WTC11 (cell line): ENCODE measurements around the gene KLK11. TPM values are rescaled to one million over a fixed set of nuclear protein-coding genes. Genes with fewer than 3 reads are reported as not detected.

Source experiments
- ATAC-seq: fragments of 200-7000 bp; cut with Tn5 transposase; 2 replicates; pipeline ENCODE4 v1.10.0; 2021; ENCODE audit warnings: mild to moderate bottlenecking, moderate library complexity
- CTCF ChIA-PET: fragments of 300-600 bp; sonication (Branson Sonifier 250); formaldehyde crosslinking; loops from one replicate; lab custom pipeline; 2021; ENCODE audit warnings: antibody characterized with exemption; lab: Charles Lee
- POLR2A ChIA-PET: fragments of 350-600 bp; sonication (Branson Sonifier 250); formaldehyde crosslinking; loops from one replicate; lab custom pipeline; 2021; ENCODE audit warnings: antibody characterized with exemption; lab: Charles Lee
- DNase-seq: peaks from one replicate; pipeline ENCODE4 v3.0.0; 2021; ENCODE audit warnings: low spot score
- H3K27ac Mint-ChIP-seq: 2 replicates; pipeline ENCODE4 v1.8.0; 2021; ENCODE audit warnings: mixed read lengths
- H3K27me3 Mint-ChIP-seq: 2 replicates; pipeline ENCODE4 v1.8.0; 2021; ENCODE audit warnings: low read depth, mild to moderate bottlenecking, moderate library complexity, mixed read lengths
- H3K36me3 Mint-ChIP-seq: 2 replicates; pipeline ENCODE4 v1.8.0; 2021; ENCODE audit warnings: mixed read lengths
- H3K4me1 Mint-ChIP-seq: 2 replicates; pipeline ENCODE4 v1.8.0; 2022; ENCODE audit warnings: mixed read lengths
- H3K4me3 Mint-ChIP-seq: 2 replicates; pipeline ENCODE4 v1.8.0; 2021; ENCODE audit warnings: mild to moderate bottlenecking, moderate library complexity, mixed read lengths
- H3K9me3 Mint-ChIP-seq: 2 replicates; pipeline ENCODE4 v1.8.0; 2021; ENCODE audit warnings: mixed read lengths
- AR ChIP-seq: fragments of 250-450 bp; sonication (Bioruptor Pico); IDR thresholded peaks from 2 replicates; pipeline ENCODE4 v1.9.0; 2021; ENCODE audit warnings: mild to moderate bottlenecking
- ETV6 ChIP-seq: sonication (generic); formaldehyde crosslinking; IDR thresholded peaks from 2 replicates; pipeline ENCODE4 v1.8.1; 2022; ENCODE audit warnings: mild to moderate bottlenecking, missing genetic modification reagents
- FOXK1 ChIP-seq: sonication (generic); formaldehyde crosslinking; IDR thresholded peaks from 2 replicates; pipeline ENCODE4 v1.8.0; 2022; ENCODE audit warnings: mild to moderate bottlenecking, moderate library complexity, missing genetic modification reagents
- GABPB1 ChIP-seq: sonication (generic); formaldehyde crosslinking; IDR thresholded peaks from 2 replicates; pipeline ENCODE4 v1.8.1; 2023; ENCODE audit warnings: mild to moderate bottlenecking, missing genetic modification reagents
- GRHL2 ChIP-seq: fragments of 250-450 bp; sonication (Bioruptor Pico); IDR thresholded peaks from 2 replicates; pipeline ENCODE4 v1.8.0; 2022; ENCODE audit warnings: mild to moderate bottlenecking, moderate library complexity; ENCODE audit not compliant: insufficient replicate concordance, severe bottlenecking
- GTF2I ChIP-seq: fragments of 250-450 bp; sonication (Bioruptor Pico); conservative IDR thresholded peaks from 2 replicates; pipeline ENCODE4 v1.4.0; 2021; ENCODE audit warnings: mild to moderate bottlenecking
- HMGA2 ChIP-seq: fragments of 250-450 bp; sonication (Bioruptor Pico); IDR thresholded peaks from 2 replicates; pipeline ENCODE4 v1.4.0; 2021; ENCODE audit warnings: mild to moderate bottlenecking, moderate library complexity
- IRF1 ChIP-seq: sonication (generic); formaldehyde crosslinking; IDR thresholded peaks from 2 replicates; pipeline ENCODE4 v1.8.0; 2023; ENCODE audit warnings: missing genetic modification reagents
- KAT7 ChIP-seq: sonication (generic); formaldehyde crosslinking; IDR thresholded peaks from 2 replicates; pipeline ENCODE4 v1.8.1; 2023; ENCODE audit warnings: missing genetic modification reagents, mild to moderate bottlenecking, borderline replicate concordance
- MXD4 ChIP-seq: fragments of 250-450 bp; sonication (Bioruptor Pico); IDR thresholded peaks from 2 replicates; pipeline ENCODE4 v1.8.0; 2021; ENCODE audit warnings: mild to moderate bottlenecking, moderate library complexity, borderline replicate concordance
- NFATC4 ChIP-seq: fragments of 250-450 bp; sonication (Bioruptor Pico); IDR thresholded peaks from 2 replicates; pipeline ENCODE4 v1.9.0; 2021; ENCODE audit warnings: mild to moderate bottlenecking
- OVOL2 ChIP-seq: fragments of 250-450 bp; sonication (Bioruptor Pico); IDR thresholded peaks from 2 replicates; pipeline ENCODE4 v1.9.0; 2021; ENCODE audit warnings: mild to moderate bottlenecking, borderline replicate concordance
- SOX15 ChIP-seq: fragments of 250-450 bp; sonication (Bioruptor Pico); IDR thresholded peaks from 2 replicates; pipeline ENCODE4 v1.9.0; 2021; ENCODE audit warnings: mild to moderate bottlenecking
- TCF7 ChIP-seq: sonication (generic); formaldehyde crosslinking; IDR thresholded peaks from 2 replicates; pipeline ENCODE4 v1.8.0; 2022; ENCODE audit warnings: mild to moderate bottlenecking, low read depth, missing genetic modification reagents, moderate library complexity
- TP53 ChIP-seq: sonication (generic); formaldehyde crosslinking; IDR thresholded peaks from 2 replicates; pipeline ENCODE4 v1.8.1; 2023; ENCODE audit warnings: mild to moderate bottlenecking, missing genetic modification reagents
- ZMAT4 ChIP-seq: fragments of 250-450 bp; sonication (Bioruptor Pico); IDR thresholded peaks from 2 replicates; pipeline ENCODE4 v1.9.0; 2021; ENCODE audit warnings: mild to moderate bottlenecking
- ZNF121 ChIP-seq: sonication (generic); formaldehyde crosslinking; IDR thresholded peaks from 2 replicates; pipeline ENCODE4 v1.8.0; 2023; ENCODE audit warnings: missing genetic modification reagents
- ZNF396 ChIP-seq: fragments of 250-450 bp; sonication (Bioruptor Pico); IDR thresholded peaks from 2 replicates; pipeline ENCODE4 v1.8.0; 2021; ENCODE audit warnings: mild to moderate bottlenecking, moderate library complexity, borderline replicate concordance
- total RNA-seq: library from RNA; stranded (reverse); gene quantifications from 3 replicates; pipeline ENCODE4 v1.2.3, GENCODE V29; 2021
- TF ChIP-seq, protein P1 (sequence below): sonication (generic); formaldehyde crosslinking; IDR thresholded peaks from 2 replicates; pipeline ENCODE4 v1.8.0; 2022; ENCODE audit warnings: missing genetic modification reagents
- TF ChIP-seq, protein P2 (sequence below): sonication (generic); formaldehyde crosslinking; IDR thresholded peaks from 2 replicates; pipeline ENCODE4 v1.8.0; 2023; ENCODE audit warnings: mild to moderate bottlenecking, missing genetic modification reagents
- TF ChIP-seq, protein P3 (sequence below): sonication (generic); formaldehyde crosslinking; IDR thresholded peaks from 2 replicates; pipeline ENCODE4 v1.8.0; 2022; ENCODE audit warnings: mild to moderate bottlenecking, missing genetic modification reagents

The KLK11 gene
- total RNA-seq, 1 experiment from 2014 or later = 0.55 TPM

- POLR2A ChIA-PET = no interaction called here
- Mint-ChIP-seq H3K9me3 (no peaks in the 10 kb centered on the region), H3K36me3 (no peaks in the 10 kb centered on the region), H3K27ac (no peak overlapping the region), H3K4me3 (peak overlapping the region; percentile 56), H3K27me3 (peaks cover 49% of the 10 kb centered on the region), H3K4me1 (peaks cover 24% of the 10 kb centered on the region)
- DNase-seq (no peak), ATAC-seq (no peak)
- no peak for TF ChIP-seq AR (CRISPR knock-in tag)
- TF ChIP-seq ZNF121 = no peak
- TF ChIP-seq, protein P1, sequence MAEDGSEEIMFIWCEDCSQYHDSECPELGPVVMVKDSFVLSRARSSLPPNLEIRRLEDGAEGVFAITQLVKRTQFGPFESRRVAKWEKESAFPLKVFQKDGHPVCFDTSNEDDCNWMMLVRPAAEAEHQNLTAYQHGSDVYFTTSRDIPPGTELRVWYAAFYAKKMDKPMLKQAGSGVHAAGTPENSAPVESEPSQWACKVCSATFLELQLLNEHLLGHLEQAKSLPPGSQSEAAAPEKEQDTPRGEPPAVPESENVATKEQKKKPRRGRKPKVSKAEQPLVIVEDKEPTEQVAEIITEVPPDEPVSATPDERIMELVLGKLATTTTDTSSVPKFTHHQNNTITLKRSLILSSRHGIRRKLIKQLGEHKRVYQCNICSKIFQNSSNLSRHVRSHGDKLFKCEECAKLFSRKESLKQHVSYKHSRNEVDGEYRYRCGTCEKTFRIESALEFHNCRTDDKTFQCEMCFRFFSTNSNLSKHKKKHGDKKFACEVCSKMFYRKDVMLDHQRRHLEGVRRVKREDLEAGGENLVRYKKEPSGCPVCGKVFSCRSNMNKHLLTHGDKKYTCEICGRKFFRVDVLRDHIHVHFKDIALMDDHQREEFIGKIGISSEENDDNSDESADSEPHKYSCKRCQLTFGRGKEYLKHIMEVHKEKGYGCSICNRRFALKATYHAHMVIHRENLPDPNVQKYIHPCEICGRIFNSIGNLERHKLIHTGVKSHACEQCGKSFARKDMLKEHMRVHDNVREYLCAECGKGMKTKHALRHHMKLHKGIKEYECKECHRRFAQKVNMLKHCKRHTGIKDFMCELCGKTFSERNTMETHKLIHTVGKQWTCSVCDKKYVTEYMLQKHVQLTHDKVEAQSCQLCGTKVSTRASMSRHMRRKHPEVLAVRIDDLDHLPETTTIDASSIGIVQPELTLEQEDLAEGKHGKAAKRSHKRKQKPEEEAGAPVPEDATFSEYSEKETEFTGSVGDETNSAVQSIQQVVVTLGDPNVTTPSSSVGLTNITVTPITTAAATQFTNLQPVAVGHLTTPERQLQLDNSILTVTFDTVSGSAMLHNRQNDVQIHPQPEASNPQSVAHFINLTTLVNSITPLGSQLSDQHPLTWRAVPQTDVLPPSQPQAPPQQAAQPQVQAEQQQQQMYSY (CRISPR knock-in tag) = no peak
- TF ChIP-seq ZNF396 (CRISPR knock-in tag) = no peak
- TF ChIP-seq, protein P2, sequence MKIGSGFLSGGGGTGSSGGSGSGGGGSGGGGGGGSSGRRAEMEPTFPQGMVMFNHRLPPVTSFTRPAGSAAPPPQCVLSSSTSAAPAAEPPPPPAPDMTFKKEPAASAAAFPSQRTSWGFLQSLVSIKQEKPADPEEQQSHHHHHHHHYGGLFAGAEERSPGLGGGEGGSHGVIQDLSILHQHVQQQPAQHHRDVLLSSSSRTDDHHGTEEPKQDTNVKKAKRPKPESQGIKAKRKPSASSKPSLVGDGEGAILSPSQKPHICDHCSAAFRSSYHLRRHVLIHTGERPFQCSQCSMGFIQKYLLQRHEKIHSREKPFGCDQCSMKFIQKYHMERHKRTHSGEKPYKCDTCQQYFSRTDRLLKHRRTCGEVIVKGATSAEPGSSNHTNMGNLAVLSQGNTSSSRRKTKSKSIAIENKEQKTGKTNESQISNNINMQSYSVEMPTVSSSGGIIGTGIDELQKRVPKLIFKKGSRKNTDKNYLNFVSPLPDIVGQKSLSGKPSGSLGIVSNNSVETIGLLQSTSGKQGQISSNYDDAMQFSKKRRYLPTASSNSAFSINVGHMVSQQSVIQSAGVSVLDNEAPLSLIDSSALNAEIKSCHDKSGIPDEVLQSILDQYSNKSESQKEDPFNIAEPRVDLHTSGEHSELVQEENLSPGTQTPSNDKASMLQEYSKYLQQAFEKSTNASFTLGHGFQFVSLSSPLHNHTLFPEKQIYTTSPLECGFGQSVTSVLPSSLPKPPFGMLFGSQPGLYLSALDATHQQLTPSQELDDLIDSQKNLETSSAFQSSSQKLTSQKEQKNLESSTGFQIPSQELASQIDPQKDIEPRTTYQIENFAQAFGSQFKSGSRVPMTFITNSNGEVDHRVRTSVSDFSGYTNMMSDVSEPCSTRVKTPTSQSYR = no peak
- TF ChIP-seq TCF7 (CRISPR knock-in tag) = no peak
- no peak for TF ChIP-seq GRHL2 (CRISPR knock-in tag)
- no peak for TF ChIP-seq GABPB1 (CRISPR knock-in tag)
- CTCF ChIA-PET = interaction anchor here (1.0 to 6.0 kb wide), 6 partner anchors 17 to 96 kb away, joined by 3 to 94 read pairs (median 11); no protein-coding TSS in a partner anchor
Observed at GRCh38 chr19:51000426-51000825, 26.0 kb downstream of the KLK11 start.

GRCh38 chr19:50998686-50999085 is 27.7 kb downstream of the KLK11 start:
- H3K27ac Mint-ChIP-seq = no peak overlapping the region
- ATAC-seq = no peak
- CTCF ChIA-PET = interaction anchor here (2.1 to 6.0 kb wide), 2 partner anchors 19 to 22 kb away, joined by 7 to 94 read pairs; no protein-coding TSS in a partner anchor
- no peak for DNase-seq
- peaks cover 10% of the 10 kb centered on the region for H3K9me3 Mint-ChIP-seq
- H3K27me3 Mint-ChIP-seq = peaks cover 49% of the 10 kb centered on the region
- no peak overlapping the region for H3K4me3 Mint-ChIP-seq
- POLR2A ChIA-PET = no interaction called here
- TF ChIP-seq SOX15 (no peak), GTF2I (CRISPR knock-in tag) (no peak), NFATC4 (CRISPR knock-in tag) (no peak)
- 0 out of 2 replicates have a peak, but pooled peaks cover 3% of the 10 kb centered on the region for H3K36me3 Mint-ChIP-seq
- H3K4me1 Mint-ChIP-seq = peaks cover 24% of the 10 kb centered on the region

DNA sequence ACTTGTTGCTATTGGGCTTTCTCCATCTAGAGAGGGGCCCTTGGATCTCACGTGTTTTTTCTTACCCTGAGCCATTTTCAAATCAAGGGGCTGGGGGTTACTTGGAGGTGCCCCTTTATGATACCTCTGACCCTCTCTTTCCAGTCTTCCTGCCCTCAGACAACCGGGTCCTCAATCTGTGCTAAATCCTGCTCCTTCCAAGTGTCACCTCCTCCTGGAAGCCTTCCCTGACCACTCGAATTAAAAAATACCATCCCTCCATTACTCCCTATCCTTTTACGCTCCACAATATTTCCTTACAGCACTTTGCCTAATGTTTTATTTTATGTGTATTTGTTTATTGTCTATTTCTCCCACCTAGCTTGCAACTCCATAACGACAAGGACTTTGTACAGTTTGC is 28.4 kb downstream of the KLK11 start:
- CTCF ChIA-PET = interaction anchor here (0.6 to 2.1 kb wide), 2 partner anchors 19 to 23 kb away, joined by 3 to 7 read pairs; no protein-coding TSS in a partner anchor
- no peak overlapping the region for H3K27ac Mint-ChIP-seq
- ATAC-seq (no peak), DNase-seq (no peak)
- peaks cover 10% of the 10 kb centered on the region for H3K9me3 Mint-ChIP-seq
- H3K36me3 Mint-ChIP-seq = 0 out of 2 replicates have a peak, but pooled peaks cover 3% of the 10 kb centered on the region
- H3K4me3 Mint-ChIP-seq = no peak overlapping the region
- H3K27me3 Mint-ChIP-seq = peaks cover 45% of the 10 kb centered on the region
- H3K4me1 Mint-ChIP-seq = peaks cover 24% of the 10 kb centered on the region
- POLR2A ChIA-PET = no interaction called here
- TF ChIP-seq HMGA2 (CRISPR knock-in tag) (no peak), TP53 (CRISPR knock-in tag) (no peak), ZMAT4 (CRISPR knock-in tag) (no peak), MXD4 (no peak), ETV6 (no peak), IRF1 (CRISPR knock-in tag) (no peak), OVOL2 (CRISPR knock-in tag) (no peak), FOXK1 (CRISPR knock-in tag) (no peak), KAT7 (CRISPR knock-in tag) (no peak)
- TF ChIP-seq, protein P3, sequence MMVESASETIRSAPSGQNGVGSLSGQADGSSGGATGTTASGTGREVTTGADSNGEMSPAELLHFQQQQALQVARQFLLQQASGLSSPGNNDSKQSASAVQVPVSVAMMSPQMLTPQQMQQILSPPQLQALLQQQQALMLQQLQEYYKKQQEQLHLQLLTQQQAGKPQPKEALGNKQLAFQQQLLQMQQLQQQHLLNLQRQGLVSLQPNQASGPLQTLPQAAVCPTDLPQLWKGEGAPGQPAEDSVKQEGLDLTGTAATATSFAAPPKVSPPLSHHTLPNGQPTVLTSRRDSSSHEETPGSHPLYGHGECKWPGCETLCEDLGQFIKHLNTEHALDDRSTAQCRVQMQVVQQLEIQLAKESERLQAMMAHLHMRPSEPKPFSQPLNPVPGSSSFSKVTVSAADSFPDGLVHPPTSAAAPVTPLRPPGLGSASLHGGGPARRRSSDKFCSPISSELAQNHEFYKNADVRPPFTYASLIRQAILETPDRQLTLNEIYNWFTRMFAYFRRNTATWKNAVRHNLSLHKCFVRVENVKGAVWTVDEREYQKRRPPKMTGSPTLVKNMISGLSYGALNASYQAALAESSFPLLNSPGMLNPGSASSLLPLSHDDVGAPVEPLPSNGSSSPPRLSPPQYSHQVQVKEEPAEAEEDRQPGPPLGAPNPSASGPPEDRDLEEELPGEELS (CRISPR knock-in tag) = no peak
